H1 (cell line): Measurements from ENCODE around the gene POLDIP2. TPM values are rescaled to one million over a fixed set of nuclear protein-coding genes. Genes with fewer than 3 reads are reported as not detected.

Experiments
- BRCA1 ChIP-seq: IDR thresholded peaks from 2 replicates; pipeline ENCODE4 v1.6.1; 2012; ENCODE audit warnings: low read depth, low read length, improper control_type of control experiment
- polyA plus RNA-seq, 7 experiments: library from polyadenylated mRNA; depleted of rRNA in 3 of 7; stranded (reverse) in 5 of 7; unstranded in 2 of 7; fragments of >200 nt in 5 of 7; fragments of 200-250 nt in 2 of 7; gene quantifications; 1 replicate in 5 of 7; 2 replicates in 1 of 7; 4 replicates in 1 of 7; pipeline versions ENCODE4 v1.2.1 to v1.2.3, GENCODE V29; 2011 to 2013; ENCODE audit warnings: missing spikeins in 2 of 7, mixed read lengths in 2 of 7
- total RNA-seq: library from RNA; stranded (reverse); fragmentation: NEBNext Ultra II Directional; extraction: Animal tissue kit (Norgen Biotek cat#: 25700); gene quantifications from 2 replicates; pipeline ENCODE4 v1.2.1, GENCODE V29; 2021

Gene POLDIP2
- total and polyA plus RNA-seq, 2 of the 8 experiments (the other 6 are each of a cell fraction or from before 2014, with no cell fraction given) = 74.0 to 76.1 TPM

DNA sequence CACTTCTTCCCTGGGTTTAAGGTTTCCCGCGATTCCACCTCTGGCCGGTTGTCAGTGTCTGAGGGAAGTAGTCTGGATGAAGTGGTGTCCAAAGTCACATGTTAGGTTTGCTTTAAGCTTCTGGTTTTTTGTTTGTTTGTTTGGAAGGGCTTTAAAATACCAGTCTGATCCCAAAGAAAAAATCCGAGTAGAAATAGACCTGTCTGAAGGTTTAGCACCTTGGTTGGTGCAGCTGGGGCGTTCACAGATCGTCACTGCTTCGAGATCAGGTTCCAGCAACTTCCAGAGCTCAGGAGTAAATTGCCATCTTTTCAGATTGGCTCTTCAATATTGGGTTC lies 37.8 kb downstream of the POLDIP2 start (continued):
- TF ChIP-seq BRCA1 = no peak
